GM23338 (cell line): Measurements from ENCODE around the gene TBC1D14. TPM values are rescaled to one million over a fixed set of nuclear protein-coding genes. Genes with fewer than 3 reads are reported as not detected.

Experiments used
- ATAC-seq: fragments of 200-7000 bp; cut with Tn5 transposase; 3 replicates; pipeline ENCODE4 v1.9.1; 2020
- DNase-seq: peaks from one replicate; pipeline ENCODE4 v3.0.0-alpha.2; 2015; ENCODE audit warnings: low spot score
- H2AFZ ChIP-seq: fragments of 200-600 bp; sonication (generic); 2 replicates; pipeline ENCODE4 v1.8.0; 2016; ENCODE audit warnings: antibody characterized with exemption, mild to moderate bottlenecking, moderate library complexity
- H3F3A ChIP-seq: fragments of 200-600 bp; sonication (generic); replicated peaks from 2 replicates; pipeline ENCODE4 v1.8.0; 2017; ENCODE audit warnings: antibody characterized with exemption, mixed run types, low read depth
- H3K27ac ChIP-seq: fragments of 200-600 bp; sonication (generic); 2 replicates; pipeline ENCODE4 v1.6.1; 2016; ENCODE audit warnings: low read depth
- H3K27me3 ChIP-seq: fragments of 200-600 bp; sonication (generic); 2 replicates; pipeline ENCODE4 v1.8.0; 2016; ENCODE audit warnings: mild to moderate bottlenecking, mixed run types, moderate library complexity; ENCODE audit not compliant: insufficient read depth
- H3K36me3 ChIP-seq: fragments of 200-600 bp; sonication (generic); 2 replicates; pipeline ENCODE4 v1.8.0; 2016; ENCODE audit warnings: mild to moderate bottlenecking; ENCODE audit not compliant: insufficient read depth
- H3K4me1 ChIP-seq: fragments of 200-600 bp; sonication (generic); 2 replicates; pipeline ENCODE4 v1.8.0; 2016; ENCODE audit warnings: mild to moderate bottlenecking, moderate library complexity; ENCODE audit not compliant: insufficient read depth
- H3K4me2 ChIP-seq: fragments of 200-600 bp; sonication (generic); 2 replicates; pipeline ENCODE4 v1.7.1; 2017; ENCODE audit warnings: mixed run types
- H3K4me3 ChIP-seq: fragments of 200-600 bp; sonication (generic); 2 replicates; pipeline ENCODE4 v1.6.1; 2016; ENCODE audit warnings: mixed run types
- H3K79me2 ChIP-seq: fragments of 200-600 bp; sonication (generic); replicated peaks from 2 replicates; pipeline ENCODE4 v1.8.0; 2017; ENCODE audit warnings: mild to moderate bottlenecking; ENCODE audit not compliant: insufficient read depth
- H3K9me2 ChIP-seq: fragments of 200-600 bp; sonication (generic); 2 replicates; pipeline ENCODE4 v1.8.0; 2017; ENCODE audit not compliant: insufficient read depth
- H4K20me1 ChIP-seq: fragments of 200-600 bp; sonication (generic); replicated peaks from 2 replicates; pipeline ENCODE4 v1.8.0; 2017; ENCODE audit warnings: mild to moderate bottlenecking; ENCODE audit not compliant: insufficient read depth
- H3K27ac Mint-ChIP-seq: 2 replicates; pipeline ENCODE4 v1.8.0; 2020; ENCODE audit warnings: inconsistent platforms, mild to moderate bottlenecking, moderate library complexity, mixed read lengths
- H3K27me3 Mint-ChIP-seq: 3 replicates; pipeline ENCODE4 v1.8.0; 2022; ENCODE audit warnings: low read depth, mild to moderate bottlenecking, moderate library complexity, mixed read lengths, inconsistent platforms; ENCODE audit not compliant: insufficient read depth, poor library complexity
- H3K36me3 Mint-ChIP-seq: 3 replicates; pipeline ENCODE4 v1.8.0; 2021; ENCODE audit warnings: low read depth, mild to moderate bottlenecking, inconsistent platforms, moderate library complexity, mixed read lengths
- H3K4me1 Mint-ChIP-seq: 3 replicates; pipeline ENCODE4 v1.8.0; 2020; ENCODE audit warnings: mild to moderate bottlenecking, inconsistent platforms, mixed read lengths
- H3K4me3 Mint-ChIP-seq: 3 replicates; pipeline ENCODE4 v1.8.0; 2021; ENCODE audit warnings: moderate library complexity, mild to moderate bottlenecking, inconsistent platforms, mixed read lengths
- H3K9me3 Mint-ChIP-seq: 3 replicates; pipeline ENCODE4 v1.8.0; 2020; ENCODE audit warnings: moderate library complexity, mild to moderate bottlenecking, inconsistent platforms, mixed read lengths
- CREB1 ChIP-seq: fragments of 250-450 bp; sonication (Bioruptor Pico); IDR thresholded peaks from 2 replicates; pipeline ENCODE4 v1.5.0; 2020; ENCODE audit warnings: low read depth, mild to moderate bottlenecking, moderate library complexity
- EZH2 ChIP-seq: fragments of 200-600 bp; sonication (generic); IDR thresholded peaks from one replicate; pipeline ENCODE4 v1.8.0; 2017; ENCODE audit warnings: antibody characterized with exemption, mild to moderate bottlenecking, low read depth; ENCODE audit not compliant: unreplicated experiment
- EZH2phosphoT487 ChIP-seq: fragments of 200-600 bp; sonication (generic); IDR thresholded peaks from one replicate; pipeline ENCODE4 v1.8.1; 2018; ENCODE audit warnings: antibody characterized with exemption; ENCODE audit not compliant: unreplicated experiment
- NANOG ChIP-seq: IDR thresholded peaks from 2 replicates; pipeline ENCODE4 v1.6.1; 2016; ENCODE audit warnings: antibody characterized with exemption, borderline replicate concordance
- POLR2AphosphoS5 ChIP-seq: IDR thresholded peaks from 2 replicates; pipeline ENCODE4 v1.6.1; 2016; ENCODE audit warnings: antibody characterized with exemption, low read depth
- STAT1 ChIP-seq: IDR thresholded peaks from one replicate; pipeline ENCODE4 v1.6.1; 2016; ENCODE audit warnings: antibody characterized with exemption; ENCODE audit not compliant: unreplicated experiment
- ZNF114 ChIP-seq: fragments of 250-450 bp; sonication (Bioruptor Pico); IDR thresholded peaks from 2 replicates; pipeline ENCODE4 v1.5.0; 2020; ENCODE audit warnings: mild to moderate bottlenecking, moderate library complexity
- ZNF331 ChIP-seq: fragments of 250-450 bp; sonication (Bioruptor Pico); IDR thresholded peaks from 2 replicates; pipeline ENCODE4 v1.5.0; 2020; ENCODE audit warnings: low read depth, mild to moderate bottlenecking, moderate library complexity
- ZNF462 ChIP-seq: fragments of 250-450 bp; sonication (Bioruptor Pico); IDR thresholded peaks from 2 replicates; pipeline ENCODE4 v1.5.0; 2020; ENCODE audit warnings: mild to moderate bottlenecking, moderate library complexity
- polyA plus RNA-seq: library from polyadenylated mRNA; unstranded; fragments of >200 nt; fragmentation: Nextera tagmentation; extraction: Ambion mirVana; gene quantifications from 2 replicates; pipeline ENCODE4 v1.2.1, GENCODE V29; 2016
- total RNA-seq: library from RNA; depleted of rRNA; stranded (reverse); fragments of >200 nt; shearing (Covaris generic); gene quantifications from 2 replicates; pipeline ENCODE4 v1.2.3, GENCODE V29; 2014
- TF ChIP-seq, protein P1 (sequence below): IDR thresholded peaks from one replicate; pipeline ENCODE4 v1.6.1; 2018; ENCODE audit warnings: antibody characterized with exemption; ENCODE audit not compliant: unreplicated experiment

The TBC1D14 gene
- total and polyA plus RNA-seq, 2 experiments from 2014 or later: 18.2 to 59.7 TPM

DNA sequence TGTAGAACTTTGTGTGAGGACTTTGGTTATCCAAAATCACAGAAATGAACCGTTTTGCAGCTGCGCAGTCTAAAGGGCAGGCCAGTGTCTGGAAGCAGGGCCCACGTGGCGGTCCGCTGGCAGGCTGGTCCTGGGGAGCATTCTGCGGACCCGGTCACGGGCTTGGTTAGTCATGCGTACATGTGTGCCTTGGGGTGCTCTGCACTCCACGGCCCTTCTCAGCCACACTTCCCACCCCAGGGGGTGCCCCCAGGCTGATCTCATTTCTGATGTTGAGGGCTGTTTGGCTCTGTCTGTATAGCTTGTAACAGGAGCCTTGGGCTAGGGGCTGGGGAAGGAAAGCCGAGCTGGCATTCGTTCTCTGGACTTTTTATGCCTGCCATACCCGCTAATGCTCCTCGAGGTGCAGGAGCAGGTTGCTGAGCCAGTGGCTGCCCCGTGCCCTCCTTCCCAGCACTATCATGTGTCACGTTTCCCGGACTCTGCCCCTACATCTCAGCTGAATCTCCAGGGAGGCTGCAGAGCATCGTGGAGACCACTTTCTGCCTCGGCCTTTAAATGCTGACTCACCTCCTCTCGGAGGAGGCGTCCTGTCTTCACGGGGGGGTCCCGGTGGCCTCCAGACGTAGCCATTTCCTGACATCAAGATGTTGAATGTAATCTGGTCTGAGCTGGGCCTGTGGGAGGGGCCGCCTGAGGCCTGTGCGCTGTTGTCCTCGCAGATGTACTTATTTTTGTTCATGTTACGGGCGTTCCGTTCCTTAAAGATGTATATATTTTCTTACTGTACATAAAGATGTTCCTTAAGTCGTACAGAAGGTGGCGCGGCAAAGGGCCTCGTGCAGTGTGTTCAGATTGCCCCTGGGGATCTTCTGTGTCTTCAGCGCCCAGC, 122.2 kb downstream of the TBC1D14 start:
- no peaks in the 10 kb centered on the region for H3K9me2 ChIP-seq
- no peak overlapping the region for H3K4me2 ChIP-seq
- no peak for DNase-seq
- no peak for ATAC-seq
- H3K4me3 ChIP-seq: no peak overlapping the region
- peaks cover 8% of the 10 kb centered on the region for H3K27me3 Mint-ChIP-seq
- no peak overlapping the region for H3K4me3 Mint-ChIP-seq
- no peaks in the 10 kb centered on the region for H3K4me1 ChIP-seq
- peaks cover 6% of the 10 kb centered on the region for H3K36me3 ChIP-seq
- no peaks in the 10 kb centered on the region for H3K79me2 ChIP-seq
- no peaks in the 10 kb centered on the region for H3K27me3 ChIP-seq
- H4K20me1 ChIP-seq: peaks cover 6% of the 10 kb centered on the region
- no peaks in the 10 kb centered on the region for H3K9me3 Mint-ChIP-seq
- no peak overlapping the region for H2AFZ ChIP-seq
- H3K27ac ChIP-seq: no peak overlapping the region
- TF ChIP-seq ZNF331 (CRISPR knock-in tag) (no peak), CREB1 (CRISPR knock-in tag) (no peak), NANOG (no peak), STAT1 (no peak), EZH2phosphoT487 (no peak), POLR2AphosphoS5 (no peak), EZH2 (no peak), ZNF114 (no peak)
- no peaks in the 10 kb centered on the region for H3K4me1 Mint-ChIP-seq
- peak overlapping the region; percentile 74 for H3K27ac Mint-ChIP-seq
- no peaks in the 10 kb centered on the region for H3F3A ChIP-seq
- peaks cover 43% of the 10 kb centered on the region for H3K36me3 Mint-ChIP-seq

DNA sequence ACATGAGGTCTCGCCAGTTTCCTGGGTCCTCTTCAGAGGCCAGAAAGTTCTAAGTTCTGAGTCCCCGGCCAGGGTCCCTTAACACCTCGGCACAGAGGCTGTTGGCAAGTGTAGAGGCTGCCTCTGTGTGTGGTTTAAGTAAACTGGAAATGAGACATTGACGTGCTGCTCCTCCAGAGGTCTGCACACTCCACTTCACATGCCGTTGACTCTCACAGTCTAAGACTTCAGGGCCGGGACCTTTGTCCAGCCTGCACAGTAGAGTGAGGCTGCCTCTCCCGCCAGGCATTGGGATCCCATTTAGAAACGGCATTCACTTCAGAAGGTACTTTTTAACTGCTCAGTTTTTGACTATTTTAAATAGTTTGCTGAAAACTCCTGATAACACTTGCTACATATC, 123.0 kb downstream of the TBC1D14 start:
- no peak overlapping the region for H3K4me3 Mint-ChIP-seq
- H3K4me1 Mint-ChIP-seq: no peaks in the 10 kb centered on the region
- H3K79me2 ChIP-seq: no peaks in the 10 kb centered on the region
- no peaks in the 10 kb centered on the region for H3K4me1 ChIP-seq
- no peak overlapping the region for H3K4me3 ChIP-seq
- H3K27me3 ChIP-seq: no peaks in the 10 kb centered on the region
- peaks cover 36% of the 10 kb centered on the region for H3K36me3 Mint-ChIP-seq
- no peak overlapping the region for H3K4me2 ChIP-seq
- H3K36me3 ChIP-seq: peaks cover 6% of the 10 kb centered on the region
- no peak overlapping the region for H3K27ac ChIP-seq
- H4K20me1 ChIP-seq: peaks cover 6% of the 10 kb centered on the region
- H3K27me3 Mint-ChIP-seq: peaks cover 8% of the 10 kb centered on the region
- H3K9me3 Mint-ChIP-seq: no peaks in the 10 kb centered on the region
- no peak for ATAC-seq
- H3K27ac Mint-ChIP-seq: peak overlapping the region; percentile 74; the same call in 1 of the 2 replicates
- no peaks in the 10 kb centered on the region for H3F3A ChIP-seq
- H3K9me2 ChIP-seq: no peaks in the 10 kb centered on the region
- DNase-seq: no peak
- H2AFZ ChIP-seq: no peak overlapping the region
- TF ChIP-seq EZH2 (no peak), ZNF114 (no peak), ZNF462 (no peak), STAT1 (no peak), NANOG (no peak), ZNF331 (CRISPR knock-in tag) (no peak), POLR2AphosphoS5 (no peak)
- TF ChIP-seq, protein P1, sequence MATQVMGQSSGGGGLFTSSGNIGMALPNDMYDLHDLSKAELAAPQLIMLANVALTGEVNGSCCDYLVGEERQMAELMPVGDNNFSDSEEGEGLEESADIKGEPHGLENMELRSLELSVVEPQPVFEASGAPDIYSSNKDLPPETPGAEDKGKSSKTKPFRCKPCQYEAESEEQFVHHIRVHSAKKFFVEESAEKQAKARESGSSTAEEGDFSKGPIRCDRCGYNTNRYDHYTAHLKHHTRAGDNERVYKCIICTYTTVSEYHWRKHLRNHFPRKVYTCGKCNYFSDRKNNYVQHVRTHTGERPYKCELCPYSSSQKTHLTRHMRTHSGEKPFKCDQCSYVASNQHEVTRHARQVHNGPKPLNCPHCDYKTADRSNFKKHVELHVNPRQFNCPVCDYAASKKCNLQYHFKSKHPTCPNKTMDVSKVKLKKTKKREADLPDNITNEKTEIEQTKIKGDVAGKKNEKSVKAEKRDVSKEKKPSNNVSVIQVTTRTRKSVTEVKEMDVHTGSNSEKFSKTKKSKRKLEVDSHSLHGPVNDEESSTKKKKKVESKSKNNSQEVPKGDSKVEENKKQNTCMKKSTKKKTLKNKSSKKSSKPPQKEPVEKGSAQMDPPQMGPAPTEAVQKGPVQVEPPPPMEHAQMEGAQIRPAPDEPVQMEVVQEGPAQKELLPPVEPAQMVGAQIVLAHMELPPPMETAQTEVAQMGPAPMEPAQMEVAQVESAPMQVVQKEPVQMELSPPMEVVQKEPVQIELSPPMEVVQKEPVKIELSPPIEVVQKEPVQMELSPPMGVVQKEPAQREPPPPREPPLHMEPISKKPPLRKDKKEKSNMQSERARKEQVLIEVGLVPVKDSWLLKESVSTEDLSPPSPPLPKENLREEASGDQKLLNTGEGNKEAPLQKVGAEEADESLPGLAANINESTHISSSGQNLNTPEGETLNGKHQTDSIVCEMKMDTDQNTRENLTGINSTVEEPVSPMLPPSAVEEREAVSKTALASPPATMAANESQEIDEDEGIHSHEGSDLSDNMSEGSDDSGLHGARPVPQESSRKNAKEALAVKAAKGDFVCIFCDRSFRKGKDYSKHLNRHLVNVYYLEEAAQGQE: no peak
